PFSK-1 (cell line): ENCODE data around the gene SRD5A1.

Experiments
- FOXP2 ChIP-seq: optimal IDR thresholded peaks from 2 replicates; pipeline ENCODE3; 2011; ENCODE audit warnings: borderline replicate concordance, control low read depth, inconsistent platforms; ENCODE audit not compliant: insufficient read depth; ENCODE audit errors: extremely low read length, extremely low read depth
- POLR2AphosphoS5 ChIP-seq: IDR thresholded peaks from 2 replicates; pipeline ENCODE4 v1.6.1; 2012; ENCODE audit warnings: low read depth, mild to moderate bottlenecking, control low read depth, low read length, moderate library complexity
- SIN3A ChIP-seq: IDR thresholded peaks from 2 replicates; pipeline ENCODE4 v1.6.1; 2012; ENCODE audit warnings: mild to moderate bottlenecking, low read length, moderate library complexity, borderline replicate concordance; ENCODE audit not compliant: insufficient read depth
- TAF1 ChIP-seq: IDR thresholded peaks from 2 replicates; pipeline ENCODE4 v1.6.1; 2012; ENCODE audit warnings: low read length, control low read depth, borderline replicate concordance; ENCODE audit not compliant: insufficient read depth
- TF ChIP-seq, protein P1 (sequence below), 2 experiments: IDR thresholded peaks; 2 replicates each; pipeline versions ENCODE4 v1.6.1 to v1.8.0; 2011 to 2012; ENCODE audit warnings: low read depth in 2 of 2, low read length in 2 of 2, control low read depth in 1 of 2, inconsistent platforms in 1 of 2, mild to moderate bottlenecking in 1 of 2, moderate library complexity in 1 of 2; ENCODE audit not compliant: insufficient read depth in 1 of 2

SRD5A1 gene

DNA sequence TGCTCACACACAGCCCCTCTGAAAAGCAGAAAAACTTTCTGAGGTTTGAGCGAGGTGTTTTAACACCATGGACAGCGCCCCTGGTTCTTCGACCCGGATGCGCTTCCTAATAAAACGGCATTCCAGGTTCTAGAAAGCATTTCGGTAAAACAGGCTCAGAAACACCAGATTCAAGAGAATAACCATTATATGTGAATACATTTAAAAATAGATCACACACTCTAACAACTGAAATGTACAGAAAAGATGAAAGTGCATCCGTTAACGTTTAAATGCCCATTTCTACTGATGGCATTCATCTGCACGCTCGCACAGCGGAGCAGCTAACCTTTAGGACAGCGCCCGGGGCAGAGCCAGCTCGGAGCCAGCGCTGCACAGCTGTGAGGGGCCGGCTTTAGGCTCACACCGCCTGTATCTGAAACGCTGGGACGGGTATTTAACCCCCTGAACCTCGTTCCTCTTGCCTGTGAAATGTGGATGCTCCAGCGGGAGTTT lies 53.7 kb downstream of the SRD5A1 start:
- TF ChIP-seq TAF1 (no peak), SIN3A (peak; percentile 70; the same call in 1 of the 2 replicates)
- TF ChIP-seq, protein P1, sequence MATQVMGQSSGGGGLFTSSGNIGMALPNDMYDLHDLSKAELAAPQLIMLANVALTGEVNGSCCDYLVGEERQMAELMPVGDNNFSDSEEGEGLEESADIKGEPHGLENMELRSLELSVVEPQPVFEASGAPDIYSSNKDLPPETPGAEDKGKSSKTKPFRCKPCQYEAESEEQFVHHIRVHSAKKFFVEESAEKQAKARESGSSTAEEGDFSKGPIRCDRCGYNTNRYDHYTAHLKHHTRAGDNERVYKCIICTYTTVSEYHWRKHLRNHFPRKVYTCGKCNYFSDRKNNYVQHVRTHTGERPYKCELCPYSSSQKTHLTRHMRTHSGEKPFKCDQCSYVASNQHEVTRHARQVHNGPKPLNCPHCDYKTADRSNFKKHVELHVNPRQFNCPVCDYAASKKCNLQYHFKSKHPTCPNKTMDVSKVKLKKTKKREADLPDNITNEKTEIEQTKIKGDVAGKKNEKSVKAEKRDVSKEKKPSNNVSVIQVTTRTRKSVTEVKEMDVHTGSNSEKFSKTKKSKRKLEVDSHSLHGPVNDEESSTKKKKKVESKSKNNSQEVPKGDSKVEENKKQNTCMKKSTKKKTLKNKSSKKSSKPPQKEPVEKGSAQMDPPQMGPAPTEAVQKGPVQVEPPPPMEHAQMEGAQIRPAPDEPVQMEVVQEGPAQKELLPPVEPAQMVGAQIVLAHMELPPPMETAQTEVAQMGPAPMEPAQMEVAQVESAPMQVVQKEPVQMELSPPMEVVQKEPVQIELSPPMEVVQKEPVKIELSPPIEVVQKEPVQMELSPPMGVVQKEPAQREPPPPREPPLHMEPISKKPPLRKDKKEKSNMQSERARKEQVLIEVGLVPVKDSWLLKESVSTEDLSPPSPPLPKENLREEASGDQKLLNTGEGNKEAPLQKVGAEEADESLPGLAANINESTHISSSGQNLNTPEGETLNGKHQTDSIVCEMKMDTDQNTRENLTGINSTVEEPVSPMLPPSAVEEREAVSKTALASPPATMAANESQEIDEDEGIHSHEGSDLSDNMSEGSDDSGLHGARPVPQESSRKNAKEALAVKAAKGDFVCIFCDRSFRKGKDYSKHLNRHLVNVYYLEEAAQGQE (IDR thresholded peaks at IDR 0.05; ENCODE audit: insufficient read depth in 1 of 2, low read depth in 2 of 2, low read length in 2 of 2) = peak; percentile 89 to 96

DNA sequence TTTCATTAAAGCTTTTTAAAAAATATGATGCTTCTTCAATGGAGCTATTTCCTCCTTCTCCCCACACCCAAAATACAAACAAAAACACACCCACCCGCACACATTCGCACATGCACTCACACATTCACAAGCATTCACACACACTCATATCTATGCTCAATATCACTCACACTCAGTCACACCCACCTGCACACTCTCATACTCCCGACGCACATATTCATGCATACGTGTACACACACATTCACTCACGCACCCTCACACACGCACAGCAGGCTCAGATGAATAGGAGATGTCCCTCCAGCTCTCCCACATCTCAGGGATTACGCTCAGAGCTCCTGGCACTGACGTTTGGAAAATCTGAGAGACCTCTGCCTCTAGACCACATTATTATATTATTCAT lies 54.3 kb downstream of the SRD5A1 start:
- TF ChIP-seq SIN3A = no peak
- TF ChIP-seq, protein P1 (IDR thresholded peaks at IDR 0.05; ENCODE audit: insufficient read depth in 1 of 2, low read depth in 2 of 2, low read length in 2 of 2) = no peak
- no peak for TF ChIP-seq POLR2AphosphoS5
- no peak for TF ChIP-seq TAF1
- TF ChIP-seq FOXP2 = no peak

DNA sequence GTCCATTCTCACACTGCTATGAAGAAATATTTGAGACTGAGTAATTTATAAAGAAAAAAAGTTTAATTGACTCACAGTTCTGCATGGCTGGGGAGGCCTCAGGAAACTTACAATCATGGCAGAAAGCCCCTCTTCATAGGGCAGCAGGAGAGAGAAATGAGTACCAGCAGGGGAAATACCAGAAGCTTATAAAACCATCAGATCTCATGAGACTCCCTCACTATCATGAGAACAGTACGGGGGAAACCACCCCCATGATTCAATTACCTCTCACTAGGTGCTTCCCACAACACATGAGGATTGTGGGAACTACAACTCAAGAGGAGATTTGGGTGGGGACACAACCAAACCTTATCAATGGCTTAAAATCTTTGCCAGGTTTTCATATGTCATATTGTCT lies 59.7 kb downstream of the SRD5A1 start:
- TF ChIP-seq POLR2AphosphoS5 = no peak

DNA sequence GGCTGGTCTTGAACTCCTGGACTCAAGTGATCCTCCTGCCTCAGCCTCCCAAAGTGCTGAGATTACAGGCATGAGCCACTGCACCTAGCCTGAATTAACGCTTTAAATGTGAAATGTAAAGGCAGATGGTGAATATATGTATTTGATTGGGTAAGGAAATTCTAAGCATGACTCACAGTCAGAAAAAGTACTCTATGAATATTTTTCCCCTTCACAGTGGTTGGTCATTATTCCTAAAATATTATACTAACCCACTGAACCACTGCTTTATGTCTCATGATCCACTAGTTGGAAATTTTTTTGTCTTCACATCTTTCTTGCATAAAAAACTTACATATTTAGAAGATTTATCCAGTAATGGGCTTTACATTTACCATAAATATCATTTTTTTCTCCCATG lies 65.5 kb downstream of the SRD5A1 start:
- TF ChIP-seq TAF1 (no peak), FOXP2 (no peak), POLR2AphosphoS5 (no peak), SIN3A (no peak)
- TF ChIP-seq, protein P1 (IDR thresholded peaks at IDR 0.05; ENCODE audit: insufficient read depth in 1 of 2, low read depth in 2 of 2, low read length in 2 of 2) = no peak

DNA sequence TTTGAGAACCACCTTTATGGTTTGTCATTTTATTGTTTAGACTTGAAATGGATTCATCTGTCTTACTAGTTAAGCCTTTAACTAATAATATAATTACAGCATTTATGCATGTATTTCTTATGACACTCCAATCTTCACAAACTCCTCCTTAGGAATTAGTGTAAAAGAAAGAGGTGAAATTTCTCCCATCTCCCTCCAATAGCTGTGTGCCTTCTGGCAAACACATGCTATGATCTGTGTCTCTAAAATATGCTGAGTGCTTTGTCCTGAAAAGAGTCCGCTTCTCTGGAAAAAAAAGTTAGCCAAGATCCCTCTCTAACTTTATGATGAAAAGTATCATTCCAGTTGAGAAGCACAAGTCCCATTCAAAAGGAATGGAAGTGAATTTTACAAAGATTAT lies 66.1 kb downstream of the SRD5A1 start:
- TF ChIP-seq POLR2AphosphoS5 = no peak
- no peak for TF ChIP-seq TAF1
- TF ChIP-seq FOXP2 = no peak
- TF ChIP-seq, protein P1 (IDR thresholded peaks at IDR 0.05; ENCODE audit: insufficient read depth in 1 of 2, low read depth in 2 of 2, low read length in 2 of 2) = no peak
- no peak for TF ChIP-seq SIN3A
